HG02885 (cell line): Measurements from ENCODE around the gene TNFAIP2.
"Not testable (repeated sequence)": the region's sequence is repeated elsewhere in the genome, so short reads cannot be mapped to it uniquely, and the experiment has no call there.

Experiments used
- ATAC-seq: cut with Tn5 transposase; IDR thresholded peaks from one replicate; pipeline ENCODE4 v1.9.1; 2021; ENCODE audit warnings: mild to moderate bottlenecking; ENCODE audit not compliant: unreplicated experiment, poor library complexity

Gene TNFAIP2

DNA sequence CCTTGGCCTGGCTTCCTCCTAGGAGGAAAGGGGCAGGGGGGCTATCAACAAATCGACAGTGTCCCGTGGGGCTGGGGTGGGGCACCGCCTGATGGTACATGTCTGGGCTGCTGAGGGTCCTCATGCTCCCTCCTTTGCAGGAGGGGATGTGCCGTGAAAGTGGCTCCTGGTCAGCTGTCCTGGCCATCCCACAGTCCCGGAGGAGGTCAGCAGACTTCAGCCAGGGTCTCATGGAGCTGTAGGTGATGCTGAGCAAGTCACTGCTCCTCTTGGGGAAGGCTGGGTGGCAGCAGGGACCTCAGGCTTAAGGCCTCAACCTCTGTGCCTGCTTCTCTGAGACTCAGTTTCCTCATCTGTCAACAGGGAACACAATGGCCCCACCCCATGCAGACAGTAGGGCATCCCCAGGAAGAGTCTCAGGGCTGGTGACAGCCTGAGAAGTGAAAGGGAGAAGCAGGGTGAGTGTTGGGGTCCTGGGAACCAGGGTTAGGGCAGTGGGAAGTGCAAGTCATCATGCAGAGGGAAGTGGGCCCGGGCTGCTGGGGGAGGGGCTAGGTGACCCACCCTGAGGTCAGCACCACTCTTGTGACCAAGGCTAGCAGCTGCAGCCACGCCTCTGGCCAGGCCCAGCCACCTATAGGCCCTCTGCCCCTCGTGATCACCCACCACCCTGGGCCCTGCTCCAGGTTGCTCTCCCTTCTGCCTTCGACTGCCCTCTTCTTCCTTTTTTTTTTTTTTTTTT is 4.4 kb upstream of the TNFAIP2 start:
- ATAC-seq: no peak

DNA sequence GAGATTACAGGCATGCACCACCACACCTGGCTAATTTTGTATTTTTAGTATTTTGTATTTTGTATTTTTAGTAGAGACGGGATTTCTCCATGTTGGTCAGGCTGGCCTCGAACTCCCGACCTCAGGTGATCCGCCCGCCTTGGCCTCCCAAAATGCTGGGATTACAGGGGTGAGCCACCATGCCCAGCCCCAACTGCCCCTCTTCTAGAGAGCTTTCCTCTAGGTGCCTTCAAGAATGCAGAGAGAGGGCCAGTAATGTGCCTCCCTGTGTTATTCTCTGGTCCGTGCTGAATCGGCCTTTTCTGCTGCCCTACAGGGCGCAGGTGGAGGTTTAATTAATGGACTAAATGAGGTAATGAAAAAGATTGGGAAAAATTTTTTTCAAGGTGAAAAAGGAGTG is 3.7 kb upstream of the TNFAIP2 start:
- ATAC-seq: not testable (repeated sequence)

GRCh38 chr14:103121121-103121845 is 2.0 kb upstream of the TNFAIP2 start:
- ATAC-seq: no peak

DNA sequence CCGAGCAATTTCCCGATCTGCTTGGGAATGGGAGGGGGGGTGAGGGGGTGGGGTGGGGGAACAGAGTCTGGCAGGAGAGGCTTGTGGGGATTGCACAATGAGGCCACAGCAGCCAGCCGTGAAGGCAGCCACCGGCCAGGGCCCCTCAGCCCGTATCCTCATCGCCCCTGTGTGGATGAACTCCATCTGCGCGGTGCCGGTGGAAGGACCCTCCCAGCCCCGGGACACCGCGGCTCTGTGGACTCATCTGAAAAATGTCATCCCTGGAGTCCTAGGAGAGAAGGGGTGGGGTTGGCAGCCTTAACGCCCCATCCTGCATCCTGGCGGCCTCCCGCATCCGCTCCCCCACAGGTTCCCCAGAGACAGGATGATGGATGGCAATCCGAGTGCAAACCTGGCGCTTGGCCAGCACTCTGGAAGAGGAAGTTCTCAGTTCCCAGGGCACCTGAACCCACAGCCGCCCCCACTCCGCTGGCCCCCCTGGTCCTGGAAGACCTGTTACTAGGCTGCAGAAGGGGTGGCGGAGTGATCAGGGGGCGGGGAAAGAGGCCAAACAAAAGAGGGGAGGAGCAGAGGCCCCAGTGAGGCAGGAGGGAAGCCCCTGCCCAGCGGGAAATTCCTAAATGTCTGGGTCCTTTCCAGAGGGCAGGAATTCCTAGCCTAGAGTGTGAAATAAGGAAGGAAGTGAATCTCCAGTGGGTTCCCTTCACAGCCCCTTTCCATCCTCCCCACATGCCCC is 1.2 kb upstream of the TNFAIP2 start:
- ATAC-seq: no peak

- no peak for ATAC-seq
These were observed 695 bp upstream of the TNFAIP2 start for GRCh38 chr14:103122585-103122946.

- no peak for ATAC-seq
These were observed 606 bp downstream of the TNFAIP2 start for GRCh38 chr14:103123634-103124500.

DNA sequence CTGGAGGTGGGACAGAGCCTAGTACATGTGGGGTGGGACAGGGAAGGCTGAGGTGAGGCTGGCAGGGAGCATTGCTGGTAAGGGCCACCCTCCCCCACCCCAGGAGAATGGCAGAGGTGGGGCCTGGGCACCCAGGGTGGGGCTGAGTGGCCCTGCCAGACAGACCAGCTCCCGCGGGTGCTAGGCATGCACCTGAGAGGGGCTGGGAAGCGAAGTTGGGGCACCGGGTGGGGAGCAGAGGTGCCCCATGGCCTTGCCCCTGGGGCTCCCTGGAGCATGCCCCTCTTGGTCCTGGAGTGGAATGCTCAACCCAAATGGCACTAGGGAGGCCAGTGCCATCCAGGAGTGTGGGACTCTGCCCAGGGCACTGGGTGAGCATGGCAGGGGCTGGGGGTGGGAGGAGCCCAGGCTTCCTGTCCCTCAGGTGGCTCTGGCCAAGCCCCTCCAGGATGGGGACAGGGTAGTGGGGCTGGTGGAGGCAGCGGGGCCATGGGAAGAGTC is 1.3 kb downstream of the TNFAIP2 start:
- ATAC-seq: no peak

DNA sequence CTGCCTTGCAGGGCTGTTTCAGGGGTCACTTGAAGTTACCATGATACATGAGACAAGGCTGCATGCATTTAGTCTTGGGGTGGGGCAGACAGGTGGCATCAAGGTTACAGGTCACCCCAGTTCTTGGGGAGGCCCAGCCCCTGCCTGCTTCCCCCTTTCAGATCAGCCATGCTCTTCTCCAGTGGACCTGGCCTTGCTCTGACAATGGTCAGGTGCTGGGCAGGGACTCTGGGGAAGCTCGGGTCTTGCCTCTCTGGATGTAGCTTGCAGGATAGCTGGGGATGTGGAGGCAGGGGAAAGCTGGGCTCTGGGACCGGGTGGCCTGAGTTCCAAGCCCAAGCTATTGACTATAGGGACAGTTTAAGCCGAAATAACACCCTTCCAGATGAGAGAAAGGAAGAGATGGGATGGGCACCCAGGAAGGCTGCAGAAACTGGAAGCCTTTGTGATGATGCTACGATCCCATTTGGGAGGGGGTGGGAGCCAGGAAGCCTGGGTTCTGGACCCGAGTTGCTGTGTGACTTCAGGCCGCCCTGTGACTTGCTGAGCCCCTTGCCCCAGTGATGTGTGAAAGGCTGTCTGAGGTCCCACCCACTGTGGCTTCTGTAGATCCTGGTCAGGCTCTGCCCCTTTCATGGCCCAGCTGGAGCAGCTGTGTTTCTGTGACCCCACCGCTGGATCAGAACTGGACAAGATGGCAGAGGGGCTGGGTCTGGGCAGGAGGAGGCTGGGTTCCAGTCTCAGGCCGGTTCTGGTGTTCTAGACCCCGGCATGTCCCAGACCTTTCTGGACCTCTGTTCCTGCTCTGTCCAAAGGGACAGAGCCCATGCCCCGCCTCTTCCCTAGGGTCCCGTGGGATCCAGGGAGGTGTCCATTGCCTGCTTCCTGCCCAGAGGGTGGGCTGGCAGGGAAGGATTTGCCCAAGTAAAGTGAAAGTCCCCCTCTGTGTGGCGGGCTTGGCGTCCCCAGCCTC is 2.1 kb downstream of the TNFAIP2 start:
- no peak for ATAC-seq

DNA sequence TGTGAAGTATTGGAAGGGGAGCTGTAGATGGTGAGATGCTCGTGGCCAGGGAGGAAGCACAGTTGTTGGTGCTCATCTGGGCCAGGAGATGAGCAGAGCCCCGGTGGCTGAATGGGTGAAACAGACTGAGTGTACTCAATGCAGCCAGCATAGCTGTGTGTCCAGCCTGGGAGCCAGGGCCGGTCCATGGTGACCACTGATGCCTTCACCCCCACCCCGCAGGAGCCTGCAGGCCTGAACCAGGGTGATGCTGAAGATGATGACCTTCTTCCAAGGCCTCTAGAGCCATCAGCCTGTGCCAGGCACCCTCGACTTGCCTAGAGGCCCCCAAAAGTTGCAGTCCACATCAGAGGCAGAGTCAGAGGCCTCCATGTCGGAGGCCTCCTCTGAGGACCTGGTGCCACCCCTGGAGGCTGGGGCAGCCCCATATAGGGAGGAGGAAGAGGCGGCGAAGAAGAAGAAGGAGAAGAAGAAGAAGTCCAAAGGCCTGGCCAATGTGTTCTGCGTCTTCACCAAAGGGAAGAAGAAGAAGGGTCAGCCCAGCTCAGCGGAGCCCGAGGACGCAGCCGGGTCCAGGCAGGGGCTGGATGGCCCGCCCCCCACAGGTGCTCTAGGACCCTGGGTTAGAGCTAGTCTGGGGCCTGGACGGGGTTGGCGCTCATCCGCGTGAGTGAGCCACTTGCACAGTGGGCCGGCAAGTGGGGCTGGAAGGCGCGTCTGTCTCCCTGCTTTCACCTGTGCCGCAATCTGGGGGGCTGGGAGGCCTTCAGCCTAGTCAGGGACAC is 3.0 kb downstream of the TNFAIP2 start:
- ATAC-seq: no peak

- ATAC-seq: no peak
These were observed 3.6 kb downstream of the TNFAIP2 start for GRCh38 chr14:103126873-103127304.

DNA sequence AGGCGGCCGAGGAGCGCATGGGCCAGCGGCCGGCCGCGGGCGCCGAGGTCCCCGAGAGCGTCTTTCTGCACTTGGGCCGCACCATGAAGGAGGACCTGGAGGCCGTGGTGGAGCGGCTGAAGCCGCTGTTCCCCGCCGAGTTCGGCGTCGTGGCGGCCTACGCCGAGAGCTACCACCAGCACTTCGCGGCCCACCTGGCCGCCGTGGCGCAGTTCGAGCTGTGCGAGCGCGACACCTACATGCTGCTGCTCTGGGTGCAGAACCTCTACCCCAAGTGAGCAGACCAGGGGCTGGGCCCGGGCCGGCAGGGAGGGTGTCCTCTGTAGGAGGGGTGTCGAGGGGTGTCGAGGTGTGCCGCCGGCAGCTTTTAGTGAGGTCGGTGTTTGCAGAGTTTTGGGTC is 4.1 kb downstream of the TNFAIP2 start:
- ATAC-seq: no peak

- ATAC-seq: no peak
These were observed 4.8 kb downstream of the TNFAIP2 start for GRCh38 chr14:103127861-103128598.

DNA sequence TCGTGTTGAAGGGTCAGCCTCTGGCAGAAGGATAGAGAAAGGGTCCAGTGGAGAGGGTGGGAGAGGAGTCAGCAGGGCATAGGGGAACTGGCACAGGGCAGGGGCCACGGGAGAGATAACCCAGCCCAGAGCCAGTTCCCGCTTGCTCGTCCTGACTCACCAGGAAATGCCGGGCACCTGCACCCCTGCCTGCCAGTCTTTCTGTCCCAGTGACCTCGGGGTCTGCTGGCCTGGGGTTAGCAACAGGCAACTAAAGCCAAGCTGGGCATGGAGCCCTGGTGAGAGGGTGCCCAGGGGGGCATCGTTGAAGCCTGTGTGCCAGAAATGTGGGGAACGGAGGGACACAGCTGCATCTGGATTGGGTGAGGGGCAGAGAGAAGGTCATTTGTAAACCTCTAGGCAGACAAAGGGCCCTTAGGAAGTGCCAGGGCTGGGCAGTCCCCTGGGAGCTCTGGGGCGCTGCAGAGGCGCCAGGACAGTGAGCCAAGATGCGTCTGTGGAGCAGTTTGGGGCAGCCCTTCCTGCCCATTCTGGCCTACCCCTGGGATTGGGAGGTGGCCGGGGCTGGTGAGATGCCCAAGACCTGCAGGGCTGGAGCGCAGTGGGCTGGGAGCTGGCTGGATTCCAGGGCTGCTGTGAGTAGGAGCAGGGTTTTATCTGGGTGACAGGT is 5.5 kb downstream of the TNFAIP2 start:
- no peak for ATAC-seq

GRCh38 chr14:103129301-103130016 is 6.2 kb downstream of the TNFAIP2 start:
- no peak for ATAC-seq

- ATAC-seq: no peak
These were observed 6.9 kb downstream of the TNFAIP2 start for GRCh38 chr14:103130017-103130764.

DNA sequence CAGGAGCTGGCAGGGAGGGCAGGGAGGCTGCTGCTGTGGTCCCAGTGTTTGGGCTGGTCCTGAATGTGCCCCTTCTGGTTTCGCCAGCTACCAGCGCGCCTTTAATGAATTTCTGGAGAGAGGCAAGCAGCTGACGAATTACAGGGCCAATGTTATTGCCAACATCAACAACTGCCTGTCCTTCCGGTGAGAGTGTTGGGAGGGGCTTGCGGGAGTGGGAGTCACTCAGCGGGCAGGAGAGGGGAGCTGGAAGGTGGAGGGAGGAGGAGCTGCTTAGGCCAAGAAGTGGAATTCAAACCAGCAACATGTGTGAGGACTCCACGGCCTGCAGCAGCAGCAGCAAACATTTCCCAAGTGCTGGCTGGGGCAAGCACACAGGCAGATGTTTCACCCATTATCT is 7.7 kb downstream of the TNFAIP2 start:
- ATAC-seq: no peak
